ENCODE data around the gene OR7G1. TPM values are rescaled to one million over a fixed set of nuclear protein-coding genes. Genes with fewer than 3 reads are reported as not detected.

The OR7G1 gene
- total RNA-seq, 1 experiment from 2014 or later = not detected

DNA sequence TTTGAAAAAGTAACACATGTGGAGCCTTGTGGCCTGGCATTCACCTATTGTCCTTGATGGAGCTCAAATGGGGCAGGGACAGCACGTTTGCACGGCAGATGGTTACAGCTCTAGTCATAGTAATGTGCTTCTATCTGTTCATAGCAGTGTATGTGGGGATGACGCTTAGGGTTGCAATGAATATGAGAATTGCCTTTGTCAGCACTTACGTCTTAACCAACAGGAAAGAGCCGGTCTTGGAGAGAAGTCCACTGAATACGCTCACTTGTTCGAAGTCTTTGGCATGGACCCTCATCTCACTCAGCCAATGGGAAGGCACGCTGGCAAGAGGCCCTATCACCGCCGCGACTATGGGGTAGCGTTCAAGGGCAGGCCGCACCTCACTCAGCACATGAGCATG is 44.3 kb upstream of the OR7G1 start:
- peaks cover under 1% of the 10 kb centered on the region for H3K9me3 ChIP-seq
- H3K36me3 Mint-ChIP-seq (ENCODE audit: insufficient read depth, unreplicated experiment) = peaks cover 95% of the 10 kb centered on the region

DNA sequence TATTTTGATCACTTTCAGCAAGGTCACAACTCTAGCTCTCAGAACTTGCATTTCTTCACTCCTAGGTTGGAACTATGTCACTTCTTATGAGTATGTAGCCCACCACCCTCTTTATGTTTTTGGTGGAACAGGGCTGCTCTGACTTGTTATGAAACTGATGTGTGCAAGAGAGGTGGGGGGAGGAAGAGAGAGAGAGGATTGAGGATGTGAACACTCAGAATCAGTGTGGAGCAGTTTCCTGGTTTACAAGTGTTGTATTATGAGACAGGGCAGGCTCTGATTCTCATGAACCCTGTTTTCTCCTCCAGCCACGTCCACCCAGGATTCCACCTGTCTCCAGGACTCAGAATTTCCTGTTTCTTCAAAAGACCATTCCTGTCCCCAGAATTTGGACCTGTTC is 40.7 kb upstream of the OR7G1 start:
- no TSS peak for BruUV-seq (replicated peaks)
- Mint-ChIP-seq H3K4me1 (ENCODE audit: low read depth, unreplicated experiment) (no peaks in the 10 kb centered on the region), H3K9me3 (ENCODE audit: unreplicated experiment) (peaks cover 32% of the 10 kb centered on the region), H3K27me3 (ENCODE audit: insufficient read depth, unreplicated experiment) (no peaks in the 10 kb centered on the region), H3K27ac (ENCODE audit: unreplicated experiment) (no peak overlapping the region), H3K36me3 (ENCODE audit: insufficient read depth, unreplicated experiment) (peaks cover 84% of the 10 kb centered on the region), H3K4me3 (ENCODE audit: unreplicated experiment) (no peak overlapping the region)
- ChIA-PET CTCF (no interaction called here), POLR2A (no interaction called here)
- peaks cover 18% of the 10 kb centered on the region for H3K36me3 ChIP-seq (ENCODE audit: control insufficient read depth, insufficient read depth, low read length)
- no peaks in the 10 kb centered on the region for H3K27me3 ChIP-seq (replicated peaks; ENCODE audit: control insufficient read depth, insufficient read depth, low read length)
- H3K4me3 ChIP-seq (ENCODE audit: low read depth, low read length) = no peak overlapping the region
- H3K9me3 ChIP-seq = peaks cover 27% of the 10 kb centered on the region
- no peaks in the 10 kb centered on the region for H3K4me1 ChIP-seq
- TF ChIP-seq CTCF (IDR thresholded peaks at IDR 0.05; ENCODE audit: insufficient read depth in 1 of 2, low read depth in 1 of 2, low read length in 1 of 2, severe bottlenecking in 1 of 2, unreplicated experiment in 1 of 2) = no peak
- DNase-seq = no peak
- intact Hi-C loops (cut with micrococcal nuclease; ENCODE audit: unreplicated experiment) = no loop called here

More for the DNA sequence above, 44.3 kb upstream of the OR7G1 start:
- Mint-ChIP-seq H3K27me3 (ENCODE audit: insufficient read depth, unreplicated experiment) (no peaks in the 10 kb centered on the region), H3K4me1 (ENCODE audit: low read depth, unreplicated experiment) (no peaks in the 10 kb centered on the region), H3K27ac (ENCODE audit: unreplicated experiment) (no peak overlapping the region), H3K9me3 (ENCODE audit: unreplicated experiment) (peaks cover 11% of the 10 kb centered on the region), H3K4me3 (ENCODE audit: unreplicated experiment) (no peak overlapping the region)
- CTCF ChIA-PET = no interaction called here
- Histone ChIP-seq H3K27me3 (replicated peaks; ENCODE audit: control insufficient read depth, insufficient read depth, low read length) (no peaks in the 10 kb centered on the region), H3K36me3 (ENCODE audit: control insufficient read depth, insufficient read depth, low read length) (peaks cover 20% of the 10 kb centered on the region), H3K4me1 (no peaks in the 10 kb centered on the region), H3K4me3 (ENCODE audit: low read depth, low read length) (no peak overlapping the region)
- no peak for TF ChIP-seq CTCF (IDR thresholded peaks at IDR 0.05; ENCODE audit: insufficient read depth in 1 of 2, low read depth in 1 of 2, low read length in 1 of 2, severe bottlenecking in 1 of 2, unreplicated experiment in 1 of 2)
- no TSS peak for BruUV-seq (replicated peaks)
- POLR2A ChIA-PET = no interaction called here
- DNase-seq = no peak
- intact Hi-C loops (cut with micrococcal nuclease; ENCODE audit: unreplicated experiment) = no loop called here

DNA sequence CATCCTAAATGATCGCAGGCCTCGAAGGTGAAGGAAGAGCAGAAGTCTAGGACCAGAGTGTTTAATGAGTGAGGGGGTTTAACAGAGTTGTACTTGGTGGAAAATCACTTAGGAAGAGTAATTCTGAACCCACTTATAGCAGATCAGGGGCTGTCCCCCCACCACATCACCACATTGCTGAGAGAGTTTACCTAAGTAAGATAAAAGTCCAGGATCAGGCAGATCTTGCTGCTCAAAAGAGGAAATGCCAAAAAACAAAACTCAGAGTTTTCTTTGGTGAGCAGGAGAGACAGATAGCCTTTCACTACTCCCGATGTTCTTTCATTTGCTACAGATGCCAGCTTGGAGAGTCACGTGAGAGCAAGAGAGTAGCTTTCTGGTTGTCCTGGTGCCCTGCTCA is 40.0 kb upstream of the OR7G1 start:
- peaks cover 83% of the 10 kb centered on the region for H3K36me3 Mint-ChIP-seq (ENCODE audit: insufficient read depth, unreplicated experiment)
- ChIA-PET POLR2A (no interaction called here), CTCF (no interaction called here)
- Histone ChIP-seq H3K27me3 (replicated peaks; ENCODE audit: control insufficient read depth, insufficient read depth, low read length) (no peaks in the 10 kb centered on the region), H3K4me1 (no peaks in the 10 kb centered on the region), H3K36me3 (ENCODE audit: control insufficient read depth, insufficient read depth, low read length) (peaks cover 14% of the 10 kb centered on the region), H3K4me3 (ENCODE audit: low read depth, low read length) (no peak overlapping the region), H3K9me3 (peaks cover 27% of the 10 kb centered on the region)
- no peak for DNase-seq
- no peak overlapping the region for H3K4me3 Mint-ChIP-seq (ENCODE audit: unreplicated experiment)
- peaks cover 39% of the 10 kb centered on the region for H3K9me3 Mint-ChIP-seq (ENCODE audit: unreplicated experiment)
- no peaks in the 10 kb centered on the region for H3K4me1 Mint-ChIP-seq (ENCODE audit: low read depth, unreplicated experiment)
- TF ChIP-seq CTCF (IDR thresholded peaks at IDR 0.05; ENCODE audit: insufficient read depth in 1 of 2, low read depth in 1 of 2, low read length in 1 of 2, severe bottlenecking in 1 of 2, unreplicated experiment in 1 of 2) = no peak
- no peak overlapping the region for H3K27ac Mint-ChIP-seq (ENCODE audit: unreplicated experiment)
- intact Hi-C loops (cut with micrococcal nuclease; ENCODE audit: unreplicated experiment) = no loop called here
- BruUV-seq (replicated peaks) = no TSS peak
- no peaks in the 10 kb centered on the region for H3K27me3 Mint-ChIP-seq (ENCODE audit: insufficient read depth, unreplicated experiment)
